ENCODE measurements around the gene CAAP1.
"Not testable (repeated sequence)": the region's sequence is repeated elsewhere in the genome, so short reads cannot be mapped to it uniquely, and the experiment has no call there.

CAAP1 gene

DNA sequence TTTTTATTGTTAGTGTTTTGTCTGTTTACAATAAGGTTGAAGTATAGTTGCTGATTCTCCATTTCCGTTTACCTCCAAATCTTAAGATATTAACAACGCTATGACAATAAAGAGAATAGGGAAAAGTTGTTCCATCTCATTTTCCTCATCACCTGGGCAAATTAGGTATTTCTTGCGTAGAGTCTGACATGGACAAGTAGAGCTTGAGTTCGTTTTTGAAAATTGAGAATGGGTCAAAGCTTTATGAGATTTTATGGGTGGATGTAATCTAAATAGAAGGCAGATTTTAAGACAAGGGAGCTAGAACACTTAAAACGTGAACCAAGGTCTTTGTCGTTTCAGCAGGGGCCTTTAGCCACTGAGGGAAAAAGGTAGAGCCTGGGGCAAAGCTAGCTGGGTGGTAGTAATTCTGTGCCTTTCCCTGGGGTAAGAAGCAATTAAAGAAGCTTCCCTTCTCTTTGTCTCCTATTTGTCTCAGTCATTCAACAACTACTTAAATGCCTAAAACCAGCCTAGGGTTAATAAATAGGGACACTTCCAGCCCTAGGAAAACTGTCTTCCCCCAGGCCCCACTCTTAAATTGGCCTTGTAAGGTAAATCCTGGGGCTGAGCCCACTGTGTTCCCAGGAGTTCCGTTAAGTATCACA is 551 bp upstream of the CAAP1 start:
- H3K27ac ChIP-seq, result peak overlapping the region; percentile 89
- peak overlapping the region; percentile 97 for H3K4me3 ChIP-seq (ENCODE audit: low read depth, low read length)
- in situ Hi-C loops (cut with HindIII; ENCODE audit: low pct_ligation_motif_present, low sequenced_read_pairs), result no loop called here
- no peak for DNase-seq
- no peaks in the 10 kb centered on the region for H3K27me3 ChIP-seq (replicated peaks)
- TF ChIP-seq, protein P1, sequence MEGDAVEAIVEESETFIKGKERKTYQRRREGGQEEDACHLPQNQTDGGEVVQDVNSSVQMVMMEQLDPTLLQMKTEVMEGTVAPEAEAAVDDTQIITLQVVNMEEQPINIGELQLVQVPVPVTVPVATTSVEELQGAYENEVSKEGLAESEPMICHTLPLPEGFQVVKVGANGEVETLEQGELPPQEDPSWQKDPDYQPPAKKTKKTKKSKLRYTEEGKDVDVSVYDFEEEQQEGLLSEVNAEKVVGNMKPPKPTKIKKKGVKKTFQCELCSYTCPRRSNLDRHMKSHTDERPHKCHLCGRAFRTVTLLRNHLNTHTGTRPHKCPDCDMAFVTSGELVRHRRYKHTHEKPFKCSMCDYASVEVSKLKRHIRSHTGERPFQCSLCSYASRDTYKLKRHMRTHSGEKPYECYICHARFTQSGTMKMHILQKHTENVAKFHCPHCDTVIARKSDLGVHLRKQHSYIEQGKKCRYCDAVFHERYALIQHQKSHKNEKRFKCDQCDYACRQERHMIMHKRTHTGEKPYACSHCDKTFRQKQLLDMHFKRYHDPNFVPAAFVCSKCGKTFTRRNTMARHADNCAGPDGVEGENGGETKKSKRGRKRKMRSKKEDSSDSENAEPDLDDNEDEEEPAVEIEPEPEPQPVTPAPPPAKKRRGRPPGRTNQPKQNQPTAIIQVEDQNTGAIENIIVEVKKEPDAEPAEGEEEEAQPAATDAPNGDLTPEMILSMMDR (IDR thresholded peaks at IDR 0.05; ENCODE audit: low read depth, low read length, missing control alignments), result no peak
- no peaks in the 10 kb centered on the region for H3K36me3 ChIP-seq (replicated peaks)

DNA sequence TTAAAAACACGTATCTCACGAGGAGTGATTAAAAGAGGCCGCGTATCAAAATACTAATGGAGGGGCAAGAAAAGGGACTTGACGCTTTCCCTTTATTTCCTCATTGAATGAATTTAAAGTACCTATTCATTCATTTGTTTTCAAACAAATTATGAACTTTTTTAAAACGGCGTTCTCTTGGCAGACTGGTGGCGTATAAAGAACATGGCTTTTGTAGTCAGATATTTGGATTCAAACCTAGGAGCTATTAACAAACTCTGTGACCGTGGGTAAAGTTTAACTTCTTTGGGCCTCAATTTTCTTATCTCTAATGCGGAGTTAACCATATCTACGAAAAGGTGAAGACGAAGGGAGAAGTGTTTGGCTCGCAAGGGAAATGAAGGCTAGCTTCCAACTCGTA is 876 bp downstream of the CAAP1 start:
- Histone ChIP-seq H3K36me3 (replicated peaks) (no peaks in the 10 kb centered on the region), H3K27ac (peak overlapping the region; percentile 89), H3K4me3 (ENCODE audit: low read depth, low read length) (peak overlapping the region; percentile 97), H3K27me3 (replicated peaks) (no peaks in the 10 kb centered on the region)
- in situ Hi-C loops (cut with HindIII; ENCODE audit: low pct_ligation_motif_present, low sequenced_read_pairs), result no loop called here
- DNase-seq, result no peak
- TF ChIP-seq, protein P1 (IDR thresholded peaks at IDR 0.05; ENCODE audit: low read depth, low read length, missing control alignments), result no peak

DNA sequence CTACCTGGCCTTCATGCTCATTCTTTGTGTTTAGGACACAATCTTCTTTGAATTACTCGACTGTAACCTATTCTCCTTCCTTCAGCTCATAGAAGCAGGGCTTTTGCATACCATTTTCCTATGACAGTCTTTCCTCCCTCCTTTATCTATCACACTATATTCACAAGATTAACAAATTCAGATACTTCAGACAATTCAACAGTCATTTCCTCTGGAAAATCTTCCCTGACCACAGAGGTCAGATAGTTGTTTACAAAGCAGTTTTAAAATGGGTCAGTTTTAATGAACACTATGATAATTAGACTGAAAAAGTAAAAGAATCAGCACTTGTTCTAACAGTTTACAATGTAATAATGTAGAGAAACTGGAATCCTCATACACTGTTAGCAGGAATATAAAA is 4.3 kb downstream of the CAAP1 start:
- in situ Hi-C loops (cut with HindIII; ENCODE audit: low pct_ligation_motif_present, low sequenced_read_pairs), result no loop called here
- no peak for DNase-seq

DNA sequence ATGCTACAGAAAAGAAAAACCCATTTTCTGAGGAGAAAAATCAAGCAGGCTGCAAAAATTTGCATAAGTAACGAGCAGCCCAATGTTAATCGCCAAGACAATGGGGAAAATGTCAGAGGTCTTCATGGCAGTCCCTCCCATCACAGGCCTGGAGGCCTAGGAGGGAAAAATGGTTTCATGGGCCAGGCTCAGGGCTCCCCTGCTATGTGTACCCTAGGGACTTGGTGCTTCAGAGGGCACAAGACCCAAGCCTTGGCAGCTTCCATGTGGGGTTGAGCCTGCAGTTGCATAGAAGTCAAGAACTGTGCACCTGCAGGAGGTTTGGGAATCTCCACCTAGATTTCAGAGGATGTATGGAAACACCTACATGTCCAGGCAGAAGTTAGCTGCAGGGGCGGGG is 10.4 kb downstream of the CAAP1 start:
- no peak overlapping the region for H3K27ac ChIP-seq
- TF ChIP-seq, protein P1 (IDR thresholded peaks at IDR 0.05; ENCODE audit: low read depth, low read length, missing control alignments), result no peak

More for the DNA sequence above, 4.3 kb downstream of the CAAP1 start:
- no peaks in the 10 kb centered on the region for H3K36me3 ChIP-seq (replicated peaks)
- H3K27me3 ChIP-seq (replicated peaks), result no peaks in the 10 kb centered on the region
- TF ChIP-seq, protein P1 (IDR thresholded peaks at IDR 0.05; ENCODE audit: low read depth, low read length, missing control alignments), result no peak
- no peak overlapping the region for H3K4me3 ChIP-seq (ENCODE audit: low read depth, low read length)
- H3K27ac ChIP-seq, result no peak overlapping the region

DNA sequence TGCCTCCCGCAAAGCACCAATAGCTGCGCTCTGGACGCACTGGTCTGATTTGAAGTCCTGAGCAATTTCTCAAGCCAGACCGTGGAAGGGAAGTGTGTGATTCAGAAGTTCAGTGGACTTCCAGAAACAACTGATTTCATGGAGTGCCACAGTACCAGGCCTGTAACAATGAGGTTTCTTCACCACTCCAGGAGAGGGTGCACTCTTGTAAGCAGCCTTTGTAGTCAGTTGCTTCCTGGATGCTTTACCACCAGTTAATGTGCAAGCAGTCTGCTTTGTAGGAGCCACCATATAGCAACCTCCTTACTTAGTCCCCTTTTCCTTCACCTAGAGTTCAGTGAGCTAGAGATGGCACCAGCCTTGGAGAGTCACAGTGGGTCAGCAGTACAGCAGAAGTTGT is 12.3 kb downstream of the CAAP1 start:
- H3K36me3 ChIP-seq (replicated peaks), result peaks cover 14% of the 10 kb centered on the region
- no peak overlapping the region for H3K27ac ChIP-seq
- in situ Hi-C loops (cut with HindIII; ENCODE audit: low pct_ligation_motif_present, low sequenced_read_pairs), result no loop called here
- H3K27me3 ChIP-seq (replicated peaks), result no peaks in the 10 kb centered on the region
- TF ChIP-seq, protein P1 (IDR thresholded peaks at IDR 0.05; ENCODE audit: low read depth, low read length, missing control alignments), result no peak
- no peak overlapping the region for H3K4me3 ChIP-seq (ENCODE audit: low read depth, low read length)
- no peak for DNase-seq

More for the DNA sequence above, 10.4 kb downstream of the CAAP1 start:
- Histone ChIP-seq H3K36me3 (replicated peaks) (peaks cover 14% of the 10 kb centered on the region), H3K27me3 (replicated peaks) (no peaks in the 10 kb centered on the region), H3K4me3 (ENCODE audit: low read depth, low read length) (no peak overlapping the region)
- no peak for DNase-seq
- in situ Hi-C loops (cut with HindIII; ENCODE audit: low pct_ligation_motif_present, low sequenced_read_pairs), result no loop called here

DNA sequence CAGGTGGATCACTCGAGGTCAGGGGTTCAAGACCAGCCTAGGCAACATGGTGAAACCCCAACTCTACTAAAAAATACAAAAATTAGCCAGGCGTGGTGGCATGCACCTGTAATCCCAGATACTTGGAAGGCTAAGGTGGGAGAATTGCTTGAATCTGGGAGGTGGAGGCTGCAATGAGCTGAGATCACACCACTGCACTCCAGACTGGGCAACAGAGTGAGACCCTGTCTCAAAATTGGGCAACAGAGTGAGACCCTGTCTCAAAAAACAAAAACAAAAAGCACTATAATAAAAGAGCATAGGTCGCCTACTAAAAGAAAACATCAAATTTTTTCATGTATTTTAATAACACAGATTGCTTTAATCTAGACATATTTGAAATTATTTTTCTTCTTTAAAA is 17.4 kb downstream of the CAAP1 start:
- DNase-seq; H3K36me3 ChIP-seq (replicated peaks); H3K4me3 ChIP-seq (ENCODE audit: low read depth, low read length); H3K27me3 ChIP-seq (replicated peaks); H3K27ac ChIP-seq; in situ Hi-C loops (cut with HindIII; ENCODE audit: low pct_ligation_motif_present, low sequenced_read_pairs): not testable (repeated sequence)

Measured in brain microvascular endothelial cell (primary cell).